ENCODE measurements around the gene MYOCD.

The MYOCD gene

GRCh38 chr17:12719948-12720347 lies 54.3 kb downstream of the MYOCD start:
- Histone ChIP-seq H3K4me2 (ENCODE audit: low read length) (no peak overlapping the region), H3K4me1 (ENCODE audit: control insufficient read depth, insufficient read depth, low read length) (no peaks in the 10 kb centered on the region), H3K9ac (ENCODE audit: low read depth, low read length) (no peak overlapping the region), H3K4me3 (ENCODE audit: low read length) (no peak overlapping the region), H3K9me3 (replicated peaks; ENCODE audit: low read length) (peaks cover 3% of the 10 kb centered on the region), H3K36me3 (ENCODE audit: insufficient read depth, low read length) (no peaks in the 10 kb centered on the region), H3K27me3 (ENCODE audit: control insufficient read depth, insufficient read depth, low read length) (no peaks in the 10 kb centered on the region)

GRCh38 chr17:12721581-12721980 lies 55.9 kb downstream of the MYOCD start:
- Histone ChIP-seq H3K9me3 (replicated peaks; ENCODE audit: low read length) (peaks cover 3% of the 10 kb centered on the region), H3K27me3 (ENCODE audit: control insufficient read depth, insufficient read depth, low read length) (no peaks in the 10 kb centered on the region), H3K4me2 (ENCODE audit: low read length) (no peak overlapping the region), H3K36me3 (ENCODE audit: insufficient read depth, low read length) (no peaks in the 10 kb centered on the region), H3K9ac (ENCODE audit: low read depth, low read length) (no peak overlapping the region), H3K4me3 (ENCODE audit: low read length) (no peak overlapping the region), H3K4me1 (ENCODE audit: control insufficient read depth, insufficient read depth, low read length) (no peaks in the 10 kb centered on the region)

- Histone ChIP-seq H3K9me3 (replicated peaks; ENCODE audit: low read length) (peaks cover 3% of the 10 kb centered on the region), H3K27me3 (ENCODE audit: control insufficient read depth, insufficient read depth, low read length) (no peaks in the 10 kb centered on the region), H3K4me2 (ENCODE audit: low read length) (no peak overlapping the region), H3K36me3 (ENCODE audit: insufficient read depth, low read length) (no peaks in the 10 kb centered on the region), H3K9ac (ENCODE audit: low read depth, low read length) (no peak overlapping the region), H3K4me3 (ENCODE audit: low read length) (no peak overlapping the region), H3K4me1 (ENCODE audit: control insufficient read depth, insufficient read depth, low read length) (no peaks in the 10 kb centered on the region)
Observed at GRCh38 chr17:12722282-12722681, 56.6 kb downstream of the MYOCD start.

GRCh38 chr17:12726131-12726530 lies 60.4 kb downstream of the MYOCD start:
- Histone ChIP-seq H3K27me3 (ENCODE audit: control insufficient read depth, insufficient read depth, low read length) (no peaks in the 10 kb centered on the region), H3K36me3 (ENCODE audit: insufficient read depth, low read length) (no peaks in the 10 kb centered on the region), H3K4me3 (ENCODE audit: low read length) (no peak overlapping the region), H3K9me3 (replicated peaks; ENCODE audit: low read length) (no peaks in the 10 kb centered on the region), H3K4me2 (ENCODE audit: low read length) (no peak overlapping the region), H3K4me1 (ENCODE audit: control insufficient read depth, insufficient read depth, low read length) (peaks cover 8% of the 10 kb centered on the region), H3K9ac (ENCODE audit: low read depth, low read length) (no peak overlapping the region)

- Histone ChIP-seq H3K4me1 (ENCODE audit: control insufficient read depth, insufficient read depth, low read length) (peaks cover 11% of the 10 kb centered on the region), H3K9me3 (replicated peaks; ENCODE audit: low read length) (no peaks in the 10 kb centered on the region)
Observed at GRCh38 chr17:12727076-12727760, 61.5 kb downstream of the MYOCD start.

GRCh38 chr17:12727881-12728280 lies 62.2 kb downstream of the MYOCD start:
- Histone ChIP-seq H3K4me2 (ENCODE audit: low read length) (no peak overlapping the region), H3K27me3 (ENCODE audit: control insufficient read depth, insufficient read depth, low read length) (no peaks in the 10 kb centered on the region), H3K9me3 (replicated peaks; ENCODE audit: low read length) (no peaks in the 10 kb centered on the region), H3K4me3 (ENCODE audit: low read length) (no peak overlapping the region), H3K4me1 (ENCODE audit: control insufficient read depth, insufficient read depth, low read length) (peaks cover 11% of the 10 kb centered on the region), H3K36me3 (ENCODE audit: insufficient read depth, low read length) (no peaks in the 10 kb centered on the region), H3K9ac (ENCODE audit: low read depth, low read length) (no peak overlapping the region)

More at GRCh38 chr17:12727076-12727760, 61.5 kb downstream of the MYOCD start:
- Histone ChIP-seq H3K4me3 (ENCODE audit: low read length) (no peak overlapping the region), H3K36me3 (ENCODE audit: insufficient read depth, low read length) (no peaks in the 10 kb centered on the region), H3K9ac (ENCODE audit: low read depth, low read length) (no peak overlapping the region), H3K4me2 (ENCODE audit: low read length) (no peak overlapping the region), H3K27me3 (ENCODE audit: control insufficient read depth, insufficient read depth, low read length) (no peaks in the 10 kb centered on the region)

- H3K27me3 ChIP-seq (ENCODE audit: control insufficient read depth, insufficient read depth, low read length) = no peaks in the 10 kb centered on the region
- H3K4me2 ChIP-seq (ENCODE audit: low read length) = no peak overlapping the region
- H3K36me3 ChIP-seq (ENCODE audit: insufficient read depth, low read length) = no peaks in the 10 kb centered on the region
- no peaks in the 10 kb centered on the region for H3K9me3 ChIP-seq (replicated peaks; ENCODE audit: low read length)
- H3K4me1 ChIP-seq (ENCODE audit: control insufficient read depth, insufficient read depth, low read length) = peaks cover 11% of the 10 kb centered on the region
- no peak overlapping the region for H3K9ac ChIP-seq (ENCODE audit: low read depth, low read length)
- no peak overlapping the region for H3K4me3 ChIP-seq (ENCODE audit: low read length)
Observed at GRCh38 chr17:12729086-12729485, 63.4 kb downstream of the MYOCD start.

GRCh38 chr17:12730421-12730820 lies 64.7 kb downstream of the MYOCD start:
- Histone ChIP-seq H3K36me3 (ENCODE audit: insufficient read depth, low read length) (no peaks in the 10 kb centered on the region), H3K4me3 (ENCODE audit: low read length) (no peak overlapping the region), H3K9me3 (replicated peaks; ENCODE audit: low read length) (no peaks in the 10 kb centered on the region), H3K9ac (ENCODE audit: low read depth, low read length) (no peak overlapping the region), H3K4me2 (ENCODE audit: low read length) (no peak overlapping the region), H3K4me1 (ENCODE audit: control insufficient read depth, insufficient read depth, low read length) (peaks cover 11% of the 10 kb centered on the region), H3K27me3 (ENCODE audit: control insufficient read depth, insufficient read depth, low read length) (no peaks in the 10 kb centered on the region)

- no peak overlapping the region for H3K4me3 ChIP-seq (ENCODE audit: low read length)
- no peaks in the 10 kb centered on the region for H3K9me3 ChIP-seq (replicated peaks; ENCODE audit: low read length)
- no peaks in the 10 kb centered on the region for H3K27me3 ChIP-seq (ENCODE audit: control insufficient read depth, insufficient read depth, low read length)
- no peak overlapping the region for H3K9ac ChIP-seq (ENCODE audit: low read depth, low read length)
- peak overlapping the region; percentile 23 for H3K4me2 ChIP-seq (ENCODE audit: low read length)
- peaks cover 11% of the 10 kb centered on the region for H3K4me1 ChIP-seq (ENCODE audit: control insufficient read depth, insufficient read depth, low read length)
- no peaks in the 10 kb centered on the region for H3K36me3 ChIP-seq (ENCODE audit: insufficient read depth, low read length)
Observed at GRCh38 chr17:12730931-12731521, 65.3 kb downstream of the MYOCD start.

- no peaks in the 10 kb centered on the region for H3K9me3 ChIP-seq (replicated peaks; ENCODE audit: low read length)
- peaks cover 3% of the 10 kb centered on the region for H3K27me3 ChIP-seq (ENCODE audit: control insufficient read depth, insufficient read depth, low read length)
- no peak overlapping the region for H3K9ac ChIP-seq (ENCODE audit: low read depth, low read length)
- no peaks in the 10 kb centered on the region for H3K36me3 ChIP-seq (ENCODE audit: insufficient read depth, low read length)
- no peak overlapping the region for H3K4me2 ChIP-seq (ENCODE audit: low read length)
- H3K4me3 ChIP-seq (ENCODE audit: low read length) = no peak overlapping the region
- peaks cover 11% of the 10 kb centered on the region for H3K4me1 ChIP-seq (ENCODE audit: control insufficient read depth, insufficient read depth, low read length)
Observed at GRCh38 chr17:12731839-12732238, 66.1 kb downstream of the MYOCD start.

GRCh38 chr17:12732366-12732765 lies 66.7 kb downstream of the MYOCD start:
- Histone ChIP-seq H3K27me3 (ENCODE audit: control insufficient read depth, insufficient read depth, low read length) (peaks cover 3% of the 10 kb centered on the region), H3K4me3 (ENCODE audit: low read length) (no peak overlapping the region), H3K36me3 (ENCODE audit: insufficient read depth, low read length) (no peaks in the 10 kb centered on the region), H3K9me3 (replicated peaks; ENCODE audit: low read length) (no peaks in the 10 kb centered on the region), H3K9ac (ENCODE audit: low read depth, low read length) (no peak overlapping the region), H3K4me1 (ENCODE audit: control insufficient read depth, insufficient read depth, low read length) (peaks cover 11% of the 10 kb centered on the region), H3K4me2 (ENCODE audit: low read length) (no peak overlapping the region)

GRCh38 chr17:12734926-12735325 lies 69.2 kb downstream of the MYOCD start:
- H3K9me3 ChIP-seq (replicated peaks; ENCODE audit: low read length) = no peaks in the 10 kb centered on the region
- peaks cover 3% of the 10 kb centered on the region for H3K27me3 ChIP-seq (ENCODE audit: control insufficient read depth, insufficient read depth, low read length)
- H3K4me1 ChIP-seq (ENCODE audit: control insufficient read depth, insufficient read depth, low read length) = peaks cover 11% of the 10 kb centered on the region
- H3K36me3 ChIP-seq (ENCODE audit: insufficient read depth, low read length) = no peaks in the 10 kb centered on the region
- H3K4me3 ChIP-seq (ENCODE audit: low read length) = no peak overlapping the region
- H3K4me2 ChIP-seq (ENCODE audit: low read length) = no peak overlapping the region
- H3K9ac ChIP-seq (ENCODE audit: low read depth, low read length) = no peak overlapping the region

Data from skeletal muscle satellite cell (primary cell).